BLaER1 treated with 17β-estradiol and CSF1 and Interleukin-3, amounts not matched to agents 10 nM and 100 nM (cell line): ENCODE data around the gene OR2J3.
"Not testable (repeated sequence)": the region's sequence is repeated elsewhere in the genome, so short reads cannot be mapped to it uniquely, and the experiment has no call there.

Experiments used
- H3K27ac ChIP-seq, 11 experiments: shearing (Covaris generic); formaldehyde crosslinking; 2 replicates each; pipeline ENCODE4 v1.8.1; 2022
- H3K27me3 ChIP-seq, 11 experiments: shearing (Covaris generic); formaldehyde crosslinking; 2 replicates each; pipeline ENCODE4 v1.8.1; 2022
- H3K36me3 ChIP-seq, 11 experiments: shearing (Covaris generic); formaldehyde crosslinking; 2 replicates each; pipeline ENCODE4 v1.8.1; 2022
- H3K4me1 ChIP-seq, 10 experiments: shearing (Covaris generic); formaldehyde crosslinking; 2 replicates each; pipeline ENCODE4 v1.8.1; 2022
- H3K4me2 ChIP-seq, 11 experiments: shearing (Covaris generic); formaldehyde crosslinking; 2 replicates each; pipeline ENCODE4 v1.8.1; 2022
- H3K4me3 ChIP-seq, 10 experiments: shearing (Covaris generic); formaldehyde crosslinking; 2 replicates each; pipeline ENCODE4 v1.8.1; 2022
- H3K9ac ChIP-seq, 11 experiments: shearing (Covaris generic); formaldehyde crosslinking; 2 replicates each; pipeline ENCODE4 v1.8.1; 2022
- H3K9me3 ChIP-seq, 11 experiments: shearing (Covaris generic); formaldehyde crosslinking; replicated peaks in 1 of 11; 2 replicates each; pipeline ENCODE4 v1.8.1; 2022
- H4K20me1 ChIP-seq, 11 experiments: shearing (Covaris generic); formaldehyde crosslinking; 2 replicates each; pipeline ENCODE4 v1.8.1; 2022
- Cebpa-rat ChIP-seq, 11 experiments: shearing (Covaris generic); IDR thresholded peaks; 2 replicates each; pipeline ENCODE4 v1.8.1; 2022

OR2J3 gene

GRCh38 chr6:29129326-29130012, 21.6 kb downstream of the OR2J3 start:
- H3K9ac ChIP-seq: no peak overlapping the region
- H3K4me2 ChIP-seq: no peak overlapping the region
- H3K27me3 ChIP-seq: no peaks in the 10 kb centered on the region
- H3K4me1 ChIP-seq: no peaks in the 10 kb centered on the region
- H3K36me3 ChIP-seq: no peaks in the 10 kb centered on the region
- no peak for TF ChIP-seq Cebpa-rat (IDR thresholded peaks at IDR 0.05)
- H4K20me1 ChIP-seq: no peaks in the 10 kb centered on the region
- H3K4me3 ChIP-seq: no peak overlapping the region
- H3K9me3 ChIP-seq: no peaks in the 10 kb centered on the region
- no peak overlapping the region for H3K27ac ChIP-seq

GRCh38 chr6:29130644-29131043, 22.8 kb downstream of the OR2J3 start:
- H4K20me1 ChIP-seq: no peaks in the 10 kb centered on the region
- no peaks in the 10 kb centered on the region for H3K4me1 ChIP-seq
- no peak for TF ChIP-seq Cebpa-rat (IDR thresholded peaks at IDR 0.05)
- H3K4me2 ChIP-seq: no peak overlapping the region
- H3K36me3 ChIP-seq: no peaks in the 10 kb centered on the region
- no peaks in the 10 kb centered on the region for H3K9me3 ChIP-seq
- no peak overlapping the region for H3K4me3 ChIP-seq
- H3K27ac ChIP-seq: no peak overlapping the region
- no peak overlapping the region for H3K9ac ChIP-seq
- no peaks in the 10 kb centered on the region for H3K27me3 ChIP-seq

GRCh38 chr6:29131691-29132090, 23.8 kb downstream of the OR2J3 start:
- H3K4me3 ChIP-seq: no peak overlapping the region
- H4K20me1 ChIP-seq: no peaks in the 10 kb centered on the region
- no peaks in the 10 kb centered on the region for H3K36me3 ChIP-seq
- no peak overlapping the region for H3K9ac ChIP-seq
- H3K27me3 ChIP-seq: no peaks in the 10 kb centered on the region
- H3K27ac ChIP-seq: no peak overlapping the region
- no peak for TF ChIP-seq Cebpa-rat (IDR thresholded peaks at IDR 0.05)
- no peaks in the 10 kb centered on the region for H3K4me1 ChIP-seq
- no peaks in the 10 kb centered on the region for H3K9me3 ChIP-seq
- H3K4me2 ChIP-seq: no peak overlapping the region

GRCh38 chr6:29137724-29138123, 29.9 kb downstream of the OR2J3 start:
- no peaks in the 10 kb centered on the region for H3K36me3 ChIP-seq
- H4K20me1 ChIP-seq: no peaks in the 10 kb centered on the region
- no peak overlapping the region for H3K4me3 ChIP-seq
- no peaks in the 10 kb centered on the region for H3K4me1 ChIP-seq
- no peak overlapping the region for H3K27ac ChIP-seq
- H3K9ac ChIP-seq: no peak overlapping the region
- no peak overlapping the region for H3K4me2 ChIP-seq
- TF ChIP-seq Cebpa-rat (IDR thresholded peaks at IDR 0.05): peak in 1 of 11 experiments; percentile 55; a peak in 1 of 22 replicates
- H3K27me3 ChIP-seq: no peaks in the 10 kb centered on the region
- H3K9me3 ChIP-seq: peaks cover 6 to 9% (median 7%) of the 10 kb centered on the region in 11 experiments; a peak in 19 of 22 replicates

GRCh38 chr6:29141606-29142005, 33.7 kb downstream of the OR2J3 start:
- Histone ChIP-seq H3K9me3 (peaks cover 20 to 25% (median 23%) of the 10 kb centered on the region in 11 experiments), H3K27ac (no peak overlapping the region), H3K9ac (no peak overlapping the region), H3K4me3 (no peak overlapping the region), H3K27me3 (no peaks in the 10 kb centered on the region), H3K4me2 (no peak overlapping the region), H3K36me3 (no peaks in the 10 kb centered on the region), H4K20me1 (no peaks in the 10 kb centered on the region), H3K4me1 (no peaks in the 10 kb centered on the region)
- no peak for TF ChIP-seq Cebpa-rat (IDR thresholded peaks at IDR 0.05)

GRCh38 chr6:29142309-29142708, 34.5 kb downstream of the OR2J3 start:
- Histone ChIP-seq H3K4me3 (no peak overlapping the region), H3K27me3 (no peaks in the 10 kb centered on the region)
- TF ChIP-seq Cebpa-rat (IDR thresholded peaks at IDR 0.05): no peak

GRCh38 chr6:29146179-29146578, 38.3 kb downstream of the OR2J3 start:
- peaks cover 20 to 30% (median 23%) of the 10 kb centered on the region in 11 experiments for H3K9me3 ChIP-seq
- no peak overlapping the region for H3K4me3 ChIP-seq
- no peak for TF ChIP-seq Cebpa-rat (IDR thresholded peaks at IDR 0.05)
- H4K20me1 ChIP-seq: no peaks in the 10 kb centered on the region
- H3K9ac ChIP-seq: no peak overlapping the region
- H3K36me3 ChIP-seq: no peaks in the 10 kb centered on the region
- no peak overlapping the region for H3K27ac ChIP-seq
- no peak overlapping the region for H3K4me2 ChIP-seq
- no peaks in the 10 kb centered on the region for H3K27me3 ChIP-seq
- H3K4me1 ChIP-seq: no peaks in the 10 kb centered on the region

More at GRCh38 chr6:29142309-29142708, 34.5 kb downstream of the OR2J3 start:
- Histone ChIP-seq H3K9ac (no peak overlapping the region), H3K4me2 (no peak overlapping the region), H3K9me3 (peaks cover 20 to 25% (median 23%) of the 10 kb centered on the region in 11 experiments), H3K27ac (no peak overlapping the region), H4K20me1 (no peaks in the 10 kb centered on the region), H3K4me1 (no peaks in the 10 kb centered on the region), H3K36me3 (no peaks in the 10 kb centered on the region)

GRCh38 chr6:29147074-29147473, 39.2 kb downstream of the OR2J3 start:
- Histone ChIP-seq H3K9ac (no peak overlapping the region), H4K20me1 (no peaks in the 10 kb centered on the region), H3K4me3 (no peak overlapping the region), H3K9me3 (peaks cover 20 to 29% (median 22%) of the 10 kb centered on the region in 11 experiments), H3K27me3 (no peaks in the 10 kb centered on the region), H3K4me2 (no peak overlapping the region), H3K27ac (no peak overlapping the region), H3K36me3 (no peaks in the 10 kb centered on the region), H3K4me1 (no peaks in the 10 kb centered on the region)
- TF ChIP-seq Cebpa-rat (IDR thresholded peaks at IDR 0.05): no peak

GRCh38 chr6:29149444-29149843, 41.6 kb downstream of the OR2J3 start:
- not testable (repeated sequence) for H3K9me3 ChIP-seq, H3K36me3 ChIP-seq, H4K20me1 ChIP-seq, H3K4me3 ChIP-seq, H3K27me3 ChIP-seq, H3K4me1 ChIP-seq, H3K27ac ChIP-seq, H3K4me2 ChIP-seq, H3K9ac ChIP-seq

- Histone ChIP-seq H3K36me3 (no peaks in the 10 kb centered on the region), H3K4me3 (no peak overlapping the region), H3K9me3 (peaks cover 0 to 7% (median 0%) of the 10 kb centered on the region in 11 experiments; a peak in 2 of 22 replicates), H3K27ac (no peak overlapping the region), H4K20me1 (no peaks in the 10 kb centered on the region), H3K27me3 (no peaks in the 10 kb centered on the region), H3K9ac (no peak overlapping the region), H3K4me1 (no peaks in the 10 kb centered on the region), H3K4me2 (no peak overlapping the region)
- TF ChIP-seq Cebpa-rat (IDR thresholded peaks at IDR 0.05): no peak
Observed at GRCh38 chr6:29153083-29153482, 45.2 kb downstream of the OR2J3 start.

GRCh38 chr6:29155182-29155581, 47.3 kb downstream of the OR2J3 start:
- H4K20me1 ChIP-seq, H3K9me3 ChIP-seq, H3K9ac ChIP-seq, H3K4me2 ChIP-seq, H3K4me3 ChIP-seq, H3K4me1 ChIP-seq, H3K27ac ChIP-seq, H3K27me3 ChIP-seq, H3K36me3 ChIP-seq: not testable (repeated sequence)

GRCh38 chr6:29159922-29160321, 52.1 kb downstream of the OR2J3 start:
- H4K20me1 ChIP-seq, H3K36me3 ChIP-seq, H3K9me3 ChIP-seq, H3K4me2 ChIP-seq, H3K4me1 ChIP-seq, H3K9ac ChIP-seq, H3K4me3 ChIP-seq, H3K27ac ChIP-seq, H3K27me3 ChIP-seq: not testable (repeated sequence)
